ENCODE measurements around the gene LIPG.

- TF ChIP-seq, protein P1, sequence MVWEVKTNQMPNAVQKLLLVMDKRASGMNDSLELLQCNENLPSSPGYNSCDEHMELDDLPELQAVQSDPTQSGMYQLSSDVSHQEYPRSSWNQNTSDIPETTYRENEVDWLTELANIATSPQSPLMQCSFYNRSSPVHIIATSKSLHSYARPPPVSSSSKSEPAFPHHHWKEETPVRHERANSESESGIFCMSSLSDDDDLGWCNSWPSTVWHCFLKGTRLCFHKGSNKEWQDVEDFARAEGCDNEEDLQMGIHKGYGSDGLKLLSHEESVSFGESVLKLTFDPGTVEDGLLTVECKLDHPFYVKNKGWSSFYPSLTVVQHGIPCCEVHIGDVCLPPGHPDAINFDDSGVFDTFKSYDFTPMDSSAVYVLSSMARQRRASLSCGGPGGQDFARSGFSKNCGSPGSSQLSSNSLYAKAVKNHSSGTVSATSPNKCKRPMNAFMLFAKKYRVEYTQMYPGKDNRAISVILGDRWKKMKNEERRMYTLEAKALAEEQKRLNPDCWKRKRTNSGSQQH (CRISPR knock-in tag; IDR thresholded peaks at IDR 0.05; ENCODE audit: low read depth) = no peak
- TF ChIP-seq GABPA (IDR thresholded peaks at IDR 0.05; ENCODE audit: low read depth, low read length) (no peak), GABPA (CRISPR knock-in tag; IDR thresholded peaks at IDR 0.05; ENCODE audit: low read depth) (no peak), ZBTB8A (CRISPR knock-in tag; IDR thresholded peaks at IDR 0.05; ENCODE audit: borderline replicate concordance, low read depth) (no peak), YY1 (IDR thresholded peaks at IDR 0.05; ENCODE audit: insufficient read depth, insufficient replicate concordance, low read depth, low read length) (no peak), EP300 (IDR thresholded peaks at IDR 0.05; ENCODE audit: low read depth in 2 of 2, low read length in 2 of 2) (no peak), EP300 (CRISPR knock-in tag; IDR thresholded peaks at IDR 0.05; ENCODE audit: borderline replicate concordance) (no peak), PHF20 (CRISPR knock-in tag; IDR thresholded peaks at IDR 0.05) (no peak), EZH2 (conservative IDR thresholded peaks at IDR 0.05; ENCODE audit: low read depth, low read length) (no peak), SRSF1 (optimal IDR thresholded peaks at IDR 0.05; ENCODE audit: low read depth, low read length) (no peak), ZSCAN9 (CRISPR knock-in tag; IDR thresholded peaks at IDR 0.05; ENCODE audit: borderline replicate concordance) (no peak), AKNA (CRISPR knock-in tag; IDR thresholded peaks at IDR 0.05; ENCODE audit: borderline replicate concordance) (no peak)
- TF ChIP-seq, protein P2, sequence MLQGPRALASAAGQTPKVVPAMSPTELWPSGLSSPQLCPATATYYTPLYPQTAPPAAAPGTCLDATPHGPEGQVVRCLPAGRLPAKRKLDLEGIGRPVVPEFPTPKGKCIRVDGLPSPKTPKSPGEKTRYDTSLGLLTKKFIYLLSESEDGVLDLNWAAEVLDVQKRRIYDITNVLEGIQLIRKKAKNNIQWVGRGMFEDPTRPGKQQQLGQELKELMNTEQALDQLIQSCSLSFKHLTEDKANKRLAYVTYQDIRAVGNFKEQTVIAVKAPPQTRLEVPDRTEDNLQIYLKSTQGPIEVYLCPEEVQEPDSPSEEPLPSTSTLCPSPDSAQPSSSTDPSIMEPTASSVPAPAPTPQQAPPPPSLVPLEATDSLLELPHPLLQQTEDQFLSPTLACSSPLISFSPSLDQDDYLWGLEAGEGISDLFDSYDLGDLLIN (CRISPR knock-in tag; IDR thresholded peaks at IDR 0.05; ENCODE audit: borderline replicate concordance) = no peak
- TF ChIP-seq, protein P3, sequence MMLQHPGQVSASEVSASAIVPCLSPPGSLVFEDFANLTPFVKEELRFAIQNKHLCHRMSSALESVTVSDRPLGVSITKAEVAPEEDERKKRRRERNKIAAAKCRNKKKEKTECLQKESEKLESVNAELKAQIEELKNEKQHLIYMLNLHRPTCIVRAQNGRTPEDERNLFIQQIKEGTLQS (CRISPR knock-in tag; IDR thresholded peaks at IDR 0.05) = no peak
- TF ChIP-seq, protein P4, sequence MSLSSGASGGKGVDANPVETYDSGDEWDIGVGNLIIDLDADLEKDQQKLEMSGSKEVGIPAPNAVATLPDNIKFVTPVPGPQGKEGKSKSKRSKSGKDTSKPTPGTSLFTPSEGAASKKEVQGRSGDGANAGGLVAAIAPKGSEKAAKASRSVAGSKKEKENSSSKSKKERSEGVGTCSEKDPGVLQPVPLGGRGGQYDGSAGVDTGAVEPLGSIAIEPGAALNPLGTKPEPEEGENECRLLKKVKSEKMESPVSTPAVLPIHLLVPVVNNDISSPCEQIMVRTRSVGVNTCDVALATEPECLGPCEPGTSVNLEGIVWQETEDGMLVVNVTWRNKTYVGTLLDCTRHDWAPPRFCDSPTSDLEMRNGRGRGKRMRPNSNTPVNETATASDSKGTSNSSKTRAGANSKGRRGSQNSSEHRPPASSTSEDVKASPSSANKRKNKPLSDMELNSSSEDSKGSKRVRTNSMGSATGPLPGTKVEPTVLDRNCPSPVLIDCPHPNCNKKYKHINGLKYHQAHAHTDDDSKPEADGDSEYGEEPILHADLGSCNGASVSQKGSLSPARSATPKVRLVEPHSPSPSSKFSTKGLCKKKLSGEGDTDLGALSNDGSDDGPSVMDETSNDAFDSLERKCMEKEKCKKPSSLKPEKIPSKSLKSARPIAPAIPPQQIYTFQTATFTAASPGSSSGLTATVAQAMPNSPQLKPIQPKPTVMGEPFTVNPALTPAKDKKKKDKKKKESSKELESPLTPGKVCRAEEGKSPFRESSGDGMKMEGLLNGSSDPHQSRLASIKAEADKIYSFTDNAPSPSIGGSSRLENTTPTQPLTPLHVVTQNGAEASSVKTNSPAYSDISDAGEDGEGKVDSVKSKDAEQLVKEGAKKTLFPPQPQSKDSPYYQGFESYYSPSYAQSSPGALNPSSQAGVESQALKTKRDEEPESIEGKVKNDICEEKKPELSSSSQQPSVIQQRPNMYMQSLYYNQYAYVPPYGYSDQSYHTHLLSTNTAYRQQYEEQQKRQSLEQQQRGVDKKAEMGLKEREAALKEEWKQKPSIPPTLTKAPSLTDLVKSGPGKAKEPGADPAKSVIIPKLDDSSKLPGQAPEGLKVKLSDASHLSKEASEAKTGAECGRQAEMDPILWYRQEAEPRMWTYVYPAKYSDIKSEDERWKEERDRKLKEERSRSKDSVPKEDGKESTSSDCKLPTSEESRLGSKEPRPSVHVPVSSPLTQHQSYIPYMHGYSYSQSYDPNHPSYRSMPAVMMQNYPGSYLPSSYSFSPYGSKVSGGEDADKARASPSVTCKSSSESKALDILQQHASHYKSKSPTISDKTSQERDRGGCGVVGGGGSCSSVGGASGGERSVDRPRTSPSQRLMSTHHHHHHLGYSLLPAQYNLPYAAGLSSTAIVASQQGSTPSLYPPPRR (CRISPR knock-in tag; IDR thresholded peaks at IDR 0.05; ENCODE audit: borderline replicate concordance) = no peak
- TF ChIP-seq, protein P5, sequence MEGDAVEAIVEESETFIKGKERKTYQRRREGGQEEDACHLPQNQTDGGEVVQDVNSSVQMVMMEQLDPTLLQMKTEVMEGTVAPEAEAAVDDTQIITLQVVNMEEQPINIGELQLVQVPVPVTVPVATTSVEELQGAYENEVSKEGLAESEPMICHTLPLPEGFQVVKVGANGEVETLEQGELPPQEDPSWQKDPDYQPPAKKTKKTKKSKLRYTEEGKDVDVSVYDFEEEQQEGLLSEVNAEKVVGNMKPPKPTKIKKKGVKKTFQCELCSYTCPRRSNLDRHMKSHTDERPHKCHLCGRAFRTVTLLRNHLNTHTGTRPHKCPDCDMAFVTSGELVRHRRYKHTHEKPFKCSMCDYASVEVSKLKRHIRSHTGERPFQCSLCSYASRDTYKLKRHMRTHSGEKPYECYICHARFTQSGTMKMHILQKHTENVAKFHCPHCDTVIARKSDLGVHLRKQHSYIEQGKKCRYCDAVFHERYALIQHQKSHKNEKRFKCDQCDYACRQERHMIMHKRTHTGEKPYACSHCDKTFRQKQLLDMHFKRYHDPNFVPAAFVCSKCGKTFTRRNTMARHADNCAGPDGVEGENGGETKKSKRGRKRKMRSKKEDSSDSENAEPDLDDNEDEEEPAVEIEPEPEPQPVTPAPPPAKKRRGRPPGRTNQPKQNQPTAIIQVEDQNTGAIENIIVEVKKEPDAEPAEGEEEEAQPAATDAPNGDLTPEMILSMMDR (CRISPR knock-in tag; IDR thresholded peaks at IDR 0.05) = no peak
These were observed 7.9 kb downstream of the LIPG start for GRCh38 chr18:49569724-49570123.
